GM21367 (cell line): ENCODE results near the gene GABBR2.

Experiments used
- ATAC-seq: cut with Tn5 transposase; IDR thresholded peaks from one replicate; pipeline ENCODE4 v1.9.1; 2021; ENCODE audit not compliant: unreplicated experiment

The GABBR2 gene

GRCh38 chr9:98360176-98360708 lies 348.5 kb downstream of the GABBR2 start:
- no peak for ATAC-seq

GRCh38 chr9:98359569-98359968 lies 349.2 kb downstream of the GABBR2 start:
- ATAC-seq = no peak

- ATAC-seq = no peak
These were observed 350.7 kb downstream of the GABBR2 start for GRCh38 chr9:98357921-98358535.

- no peak for ATAC-seq
These were observed 351.6 kb downstream of the GABBR2 start for GRCh38 chr9:98356953-98357690.

GRCh38 chr9:98356326-98356725 lies 352.4 kb downstream of the GABBR2 start:
- no peak for ATAC-seq

GRCh38 chr9:98351370-98351769 lies 357.4 kb downstream of the GABBR2 start:
- ATAC-seq = no peak

GRCh38 chr9:98347642-98348041 lies 361.1 kb downstream of the GABBR2 start:
- no peak for ATAC-seq

GRCh38 chr9:98345011-98345410 lies 363.7 kb downstream of the GABBR2 start:
- no peak for ATAC-seq

- ATAC-seq = no peak
These were observed 364.2 kb downstream of the GABBR2 start for GRCh38 chr9:98344581-98344980.

- no peak for ATAC-seq
These were observed 365.9 kb downstream of the GABBR2 start for GRCh38 chr9:98342820-98343210.

GRCh38 chr9:98342098-98342819 lies 366.5 kb downstream of the GABBR2 start:
- ATAC-seq = no peak

GRCh38 chr9:98341157-98342097 lies 367.3 kb downstream of the GABBR2 start:
- ATAC-seq = no peak

- ATAC-seq = no peak
These were observed 368.5 kb downstream of the GABBR2 start for GRCh38 chr9:98339987-98340800.

GRCh38 chr9:98335661-98336060 lies 373.1 kb downstream of the GABBR2 start:
- ATAC-seq = no peak

GRCh38 chr9:98334796-98335195 lies 373.9 kb downstream of the GABBR2 start:
- no peak for ATAC-seq

GRCh38 chr9:98333703-98334582 lies 374.8 kb downstream of the GABBR2 start:
- ATAC-seq = no peak

- ATAC-seq = no peak
These were observed 376.3 kb downstream of the GABBR2 start for GRCh38 chr9:98332405-98332831.

GRCh38 chr9:98331536-98332259 lies 377.0 kb downstream of the GABBR2 start:
- no peak for ATAC-seq
